C4-2B (cell line): Measurements from ENCODE around the gene IL20.

Experiments used
- ZFX ChIP-seq: fragments of 450-650 bp; IDR thresholded peaks from 2 replicates; pipeline ENCODE4 v1.6.1; 2017
- TF ChIP-seq, protein P1 (sequence below): fragments of 450-650 bp; conservative IDR thresholded peaks from 2 replicates; pipeline ENCODE4 v1.5.1; 2017; ENCODE audit warnings: mild to moderate bottlenecking

DNA sequence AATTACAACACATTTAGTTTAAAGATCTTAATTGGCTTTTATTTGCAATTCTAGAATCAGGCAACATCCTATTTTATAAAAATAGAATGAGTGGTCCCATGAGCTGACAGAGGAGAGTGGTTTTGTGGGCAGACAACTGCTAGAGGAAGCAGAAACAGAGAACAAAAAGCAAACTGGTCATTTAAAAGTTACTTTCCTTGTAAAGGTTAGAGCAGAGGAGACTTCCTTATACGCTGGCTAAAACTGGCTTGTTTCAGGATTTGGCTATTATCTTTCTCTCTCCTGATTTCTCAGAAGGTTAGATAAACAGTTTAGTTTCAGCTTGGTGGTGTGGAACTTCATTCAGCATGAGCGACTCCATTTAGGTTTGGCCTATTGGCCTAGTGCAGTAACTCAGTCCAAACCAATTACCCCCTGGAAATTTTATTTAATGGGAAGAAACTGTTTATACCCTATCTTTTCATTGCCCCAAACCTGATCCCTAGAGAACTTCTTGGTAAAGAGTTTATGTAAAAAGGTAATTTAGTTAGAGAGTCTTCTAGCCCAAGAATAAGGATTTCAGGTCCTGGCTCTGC is 32.2 kb upstream of the IL20 start:
- TF ChIP-seq, protein P1, sequence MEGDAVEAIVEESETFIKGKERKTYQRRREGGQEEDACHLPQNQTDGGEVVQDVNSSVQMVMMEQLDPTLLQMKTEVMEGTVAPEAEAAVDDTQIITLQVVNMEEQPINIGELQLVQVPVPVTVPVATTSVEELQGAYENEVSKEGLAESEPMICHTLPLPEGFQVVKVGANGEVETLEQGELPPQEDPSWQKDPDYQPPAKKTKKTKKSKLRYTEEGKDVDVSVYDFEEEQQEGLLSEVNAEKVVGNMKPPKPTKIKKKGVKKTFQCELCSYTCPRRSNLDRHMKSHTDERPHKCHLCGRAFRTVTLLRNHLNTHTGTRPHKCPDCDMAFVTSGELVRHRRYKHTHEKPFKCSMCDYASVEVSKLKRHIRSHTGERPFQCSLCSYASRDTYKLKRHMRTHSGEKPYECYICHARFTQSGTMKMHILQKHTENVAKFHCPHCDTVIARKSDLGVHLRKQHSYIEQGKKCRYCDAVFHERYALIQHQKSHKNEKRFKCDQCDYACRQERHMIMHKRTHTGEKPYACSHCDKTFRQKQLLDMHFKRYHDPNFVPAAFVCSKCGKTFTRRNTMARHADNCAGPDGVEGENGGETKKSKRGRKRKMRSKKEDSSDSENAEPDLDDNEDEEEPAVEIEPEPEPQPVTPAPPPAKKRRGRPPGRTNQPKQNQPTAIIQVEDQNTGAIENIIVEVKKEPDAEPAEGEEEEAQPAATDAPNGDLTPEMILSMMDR: no peak
- no peak for TF ChIP-seq ZFX
